H1 (cell line): ENCODE measurements around the gene TYMS. TPM values are rescaled to one million over a fixed set of nuclear protein-coding genes. Genes with fewer than 3 reads are reported as not detected.

Experiments used
- JUN ChIP-seq: IDR thresholded peaks from 2 replicates; pipeline ENCODE4 v1.6.1; 2011; ENCODE audit warnings: low read depth, mild to moderate bottlenecking, improper control_type of control experiment, low read length
- POLR2A ChIP-seq, 2 experiments: IDR thresholded peaks; 1 replicate in 1 of 2; 2 replicates in 1 of 2; pipeline ENCODE4 v1.6.1; 2011; ENCODE audit warnings: low read depth in 2 of 2, low read length in 2 of 2, mild to moderate bottlenecking in 2 of 2; ENCODE audit errors: control extremely low read depth in 1 of 2
- POLR2AphosphoS5 ChIP-seq: IDR thresholded peaks from 2 replicates; pipeline ENCODE4 v1.6.1; 2011; ENCODE audit warnings: low read depth, low read length
- polyA plus RNA-seq, 7 experiments: library from polyadenylated mRNA; depleted of rRNA in 3 of 7; stranded (reverse) in 5 of 7; unstranded in 2 of 7; fragments of >200 nt in 5 of 7; fragments of 200-250 nt in 2 of 7; gene quantifications; 1 replicate in 5 of 7; 2 replicates in 1 of 7; 4 replicates in 1 of 7; pipeline versions ENCODE4 v1.2.1 to v1.2.3, GENCODE V29; 2011 to 2013; ENCODE audit warnings: missing spikeins in 2 of 7, mixed read lengths in 2 of 7
- total RNA-seq: library from RNA; stranded (reverse); fragmentation: NEBNext Ultra II Directional; extraction: Animal tissue kit (Norgen Biotek cat#: 25700); gene quantifications from 2 replicates; pipeline ENCODE4 v1.2.1, GENCODE V29; 2021
- TF ChIP-seq, protein P1 (sequence below): IDR thresholded peaks from 2 replicates; pipeline ENCODE4 v1.6.1; 2012; ENCODE audit warnings: inconsistent platforms

Gene TYMS
- total and polyA plus RNA-seq, 2 of the 8 experiments (the other 6 are each of a cell fraction or from before 2014, with no cell fraction given), result 91.9 to 110 TPM

DNA sequence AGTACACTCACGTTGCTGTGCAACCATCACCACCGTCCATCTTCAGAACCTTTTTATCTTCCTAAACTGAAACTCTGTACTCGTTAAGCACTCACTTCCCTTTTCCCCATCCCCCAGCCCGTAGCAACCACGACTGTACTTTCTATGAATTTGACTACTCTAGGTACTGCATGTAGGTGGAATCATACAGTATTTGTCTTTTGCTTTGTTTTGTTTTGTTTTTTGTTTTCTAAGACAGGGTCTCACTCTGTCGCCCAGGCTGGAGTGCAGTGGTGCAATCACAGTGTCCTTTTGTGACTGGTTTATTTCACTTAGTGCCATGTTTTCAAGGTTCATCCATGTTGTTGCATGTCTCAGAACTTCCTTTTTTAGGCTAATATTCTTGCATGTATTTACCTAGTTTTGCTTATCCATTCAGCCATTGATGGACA lies 7.0 kb upstream of the TYMS start (continued):
- TF ChIP-seq POLR2AphosphoS5 (no peak), POLR2A (IDR thresholded peaks at IDR 0.05; ENCODE audit: control extremely low read depth in 1 of 2, low read depth in 2 of 2, low read length in 2 of 2) (no peak), JUN (no peak)
- TF ChIP-seq, protein P1, sequence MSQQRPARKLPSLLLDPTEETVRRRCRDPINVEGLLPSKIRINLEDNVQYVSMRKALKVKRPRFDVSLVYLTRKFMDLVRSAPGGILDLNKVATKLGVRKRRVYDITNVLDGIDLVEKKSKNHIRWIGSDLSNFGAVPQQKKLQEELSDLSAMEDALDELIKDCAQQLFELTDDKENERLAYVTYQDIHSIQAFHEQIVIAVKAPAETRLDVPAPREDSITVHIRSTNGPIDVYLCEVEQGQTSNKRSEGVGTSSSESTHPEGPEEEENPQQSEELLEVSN, result no peak
